H7 (cell line): ENCODE data around the gene DUSP16. TPM values are rescaled to one million over a fixed set of nuclear protein-coding genes. Genes with fewer than 3 reads are reported as not detected.

Experiments
- DNase-seq: peaks from one replicate; pipeline ENCODE4 v3.0.0; 2012
- H3K27me3 ChIP-seq: 2 replicates; pipeline ENCODE4 v1.6.0; 2011; ENCODE audit warnings: mild to moderate bottlenecking, low read length; ENCODE audit not compliant: control insufficient read depth, insufficient read depth
- H3K36me3 ChIP-seq: replicated peaks from 2 replicates; pipeline ENCODE4 v1.5.1; 2011; ENCODE audit warnings: low read length; ENCODE audit not compliant: control insufficient read depth, insufficient read depth
- H3K4me3 ChIP-seq: 2 replicates; pipeline ENCODE4 v1.5.1; 2011; ENCODE audit warnings: low read depth, mild to moderate bottlenecking, control low read depth, low read length, moderate library complexity; ENCODE audit not compliant: insufficient read depth
- total RNA-seq: library from RNA; depleted of rRNA; stranded (reverse); fragments of >200 nt; shearing (Covaris generic); gene quantifications from 2 replicates; pipeline ENCODE4 v1.2.3, GENCODE V29; 2014

The DUSP16 gene
- total RNA-seq, 1 experiment from 2014 or later: 13.6 TPM

DNA sequence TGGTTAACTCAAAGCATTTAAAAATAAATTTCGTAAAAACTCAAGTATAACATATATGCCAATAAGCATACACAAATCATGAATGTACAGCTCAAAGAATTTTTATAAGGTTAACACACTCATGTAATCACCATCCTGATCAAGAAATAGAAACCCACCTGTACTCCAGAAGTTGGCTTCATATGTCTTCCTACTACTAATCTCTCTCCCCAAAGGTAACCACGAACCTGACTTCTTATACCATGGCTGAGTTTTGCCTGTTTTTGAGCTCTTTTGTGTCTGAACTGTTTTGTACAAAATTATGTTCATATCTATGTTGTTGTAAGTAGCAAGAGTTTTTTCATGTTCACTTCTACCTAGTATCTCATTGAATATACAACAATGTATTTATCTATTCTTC is 18.7 kb downstream of the DUSP16 start:
- no peak for DNase-seq
- Histone ChIP-seq H3K36me3 (no peaks in the 10 kb centered on the region), H3K27me3 (no peaks in the 10 kb centered on the region), H3K4me3 (no peak overlapping the region)

DNA sequence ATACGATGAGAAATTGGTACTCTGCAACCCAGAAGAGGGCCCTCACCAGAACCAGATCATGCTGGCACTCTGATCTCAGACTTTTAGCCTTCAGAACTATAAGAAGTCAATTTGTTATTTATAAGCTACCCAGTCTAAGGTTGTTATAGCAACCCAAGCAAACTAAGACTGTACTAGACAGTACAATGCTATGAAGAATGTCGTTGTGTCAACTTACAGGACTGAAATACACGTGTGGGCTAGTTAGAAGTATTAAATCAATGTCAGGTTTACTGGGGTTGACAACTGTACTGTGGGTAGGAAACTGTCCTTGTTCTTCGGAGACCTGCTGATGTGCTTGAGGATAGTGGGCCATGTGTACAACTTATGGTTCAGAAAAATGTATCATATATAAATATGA is 19.7 kb downstream of the DUSP16 start:
- Histone ChIP-seq H3K4me3 (no peak overlapping the region), H3K36me3 (no peaks in the 10 kb centered on the region), H3K27me3 (no peaks in the 10 kb centered on the region)
- DNase-seq: no peak

DNA sequence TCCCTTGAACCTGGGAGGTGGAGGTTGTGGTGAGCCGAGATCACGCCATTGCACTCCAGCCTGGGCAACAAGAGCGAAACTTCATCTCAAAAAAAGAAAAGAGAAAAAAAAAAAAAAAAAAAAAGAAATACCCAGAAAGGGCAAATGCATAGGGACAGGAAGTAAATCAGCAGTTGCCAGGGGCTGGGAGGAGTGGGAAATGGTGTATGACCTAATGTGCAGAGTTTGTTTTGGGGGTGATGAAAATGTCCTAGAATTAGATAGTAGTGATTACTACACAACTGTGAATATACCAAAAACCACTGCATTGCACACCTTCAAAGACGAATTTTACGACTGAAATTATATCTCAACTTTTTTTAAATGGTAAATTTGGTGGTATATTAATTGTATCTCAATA is 20.4 kb downstream of the DUSP16 start:
- Histone ChIP-seq H3K4me3 (no peak overlapping the region), H3K36me3 (no peaks in the 10 kb centered on the region), H3K27me3 (no peaks in the 10 kb centered on the region)
- DNase-seq: no peak

DNA sequence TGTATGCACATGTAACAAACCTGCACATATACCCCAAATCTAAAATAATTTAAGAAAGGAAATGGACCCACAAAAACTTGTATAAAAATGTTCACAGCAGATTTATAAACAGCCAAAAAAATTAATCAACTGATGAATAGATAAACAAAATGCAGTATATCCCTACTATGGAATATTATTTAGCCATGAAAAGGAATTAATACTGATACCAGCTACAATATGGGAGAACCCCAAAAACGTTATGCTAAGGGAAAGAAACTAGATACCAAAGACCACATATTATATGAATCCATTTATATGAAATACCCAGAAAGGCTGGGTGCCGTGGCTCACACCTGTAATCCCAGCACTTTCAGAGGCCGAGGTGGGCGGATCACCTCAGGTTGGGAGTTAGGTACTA is 20.9 kb downstream of the DUSP16 start:
- no peaks in the 10 kb centered on the region for H3K27me3 ChIP-seq
- no peak overlapping the region for H3K4me3 ChIP-seq
- no peak for DNase-seq
- no peaks in the 10 kb centered on the region for H3K36me3 ChIP-seq

DNA sequence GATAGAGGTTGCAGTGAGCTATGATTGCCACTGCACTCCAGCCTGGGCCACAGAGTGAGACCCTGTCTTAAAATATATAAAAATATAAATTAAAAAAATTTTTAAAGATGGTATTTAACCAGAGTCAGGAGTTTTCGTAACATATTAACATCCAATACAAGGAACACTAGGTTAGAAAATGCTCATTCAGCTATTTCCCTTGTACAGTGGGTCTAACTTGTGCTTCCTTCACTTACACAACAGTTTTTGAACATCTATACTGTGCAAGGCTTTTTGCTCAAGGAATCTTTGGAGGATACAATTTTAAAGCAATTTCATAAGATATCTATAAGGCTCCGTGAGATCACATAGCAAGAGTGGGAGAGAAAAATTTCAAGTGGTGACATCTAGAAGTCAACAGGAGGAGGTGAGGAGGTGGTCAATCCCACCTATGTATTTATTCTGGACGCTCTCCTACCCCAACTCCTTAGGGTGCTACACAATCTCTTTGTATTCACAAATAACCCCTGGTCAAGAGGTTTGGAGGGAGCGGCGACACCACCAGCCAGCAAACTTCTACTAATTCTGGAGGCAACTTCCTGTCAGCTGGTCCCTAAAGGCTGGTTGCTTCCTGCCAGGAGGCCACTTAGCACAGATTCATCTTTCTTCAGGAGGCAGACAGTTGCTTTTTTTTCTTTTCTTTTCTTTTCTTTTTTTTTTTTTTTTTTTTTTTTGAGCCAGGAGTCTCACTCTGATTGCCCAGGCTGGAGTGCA is 22.2 kb downstream of the DUSP16 start:
- Histone ChIP-seq H3K4me3 (no peak overlapping the region), H3K36me3 (no peaks in the 10 kb centered on the region), H3K27me3 (no peaks in the 10 kb centered on the region)
- no peak for DNase-seq

DNA sequence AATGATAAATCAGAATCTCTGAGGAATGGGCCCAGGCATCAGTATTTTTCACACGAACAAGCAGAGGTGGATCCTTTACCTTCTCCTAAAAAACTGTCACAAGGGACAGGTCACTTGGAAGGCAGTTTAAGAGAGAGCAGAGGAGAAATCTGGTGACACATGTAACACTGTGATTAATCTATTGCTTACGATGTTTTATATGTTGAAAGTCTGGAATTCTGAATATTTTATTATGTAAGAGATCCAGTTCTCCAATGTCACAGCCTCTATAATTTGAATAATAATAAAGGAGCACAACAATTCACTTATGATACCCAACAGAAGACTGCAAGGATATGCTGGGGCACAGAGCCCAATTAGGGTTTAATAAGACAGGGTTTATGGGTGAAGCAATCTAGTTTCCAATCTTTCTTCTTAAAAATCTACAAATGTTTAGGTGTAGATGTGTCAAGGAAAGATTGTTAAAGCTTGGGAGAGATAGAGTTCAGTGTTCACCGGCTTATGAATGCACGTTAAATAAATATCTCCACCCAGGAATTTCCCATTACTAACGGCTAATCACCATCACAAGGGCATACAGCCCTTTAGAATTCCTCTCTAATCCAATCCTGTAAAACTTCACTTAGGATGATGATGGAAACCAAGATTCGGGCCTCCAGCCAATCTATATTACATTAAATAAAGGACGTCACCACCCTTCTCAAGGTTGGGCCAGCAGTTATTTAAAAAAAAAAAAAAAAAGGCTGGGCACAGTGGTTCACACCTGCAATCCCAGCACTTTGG is 23.4 kb downstream of the DUSP16 start:
- Histone ChIP-seq H3K36me3 (no peaks in the 10 kb centered on the region), H3K4me3 (no peak overlapping the region), H3K27me3 (no peaks in the 10 kb centered on the region)
- DNase-seq: no peak

DNA sequence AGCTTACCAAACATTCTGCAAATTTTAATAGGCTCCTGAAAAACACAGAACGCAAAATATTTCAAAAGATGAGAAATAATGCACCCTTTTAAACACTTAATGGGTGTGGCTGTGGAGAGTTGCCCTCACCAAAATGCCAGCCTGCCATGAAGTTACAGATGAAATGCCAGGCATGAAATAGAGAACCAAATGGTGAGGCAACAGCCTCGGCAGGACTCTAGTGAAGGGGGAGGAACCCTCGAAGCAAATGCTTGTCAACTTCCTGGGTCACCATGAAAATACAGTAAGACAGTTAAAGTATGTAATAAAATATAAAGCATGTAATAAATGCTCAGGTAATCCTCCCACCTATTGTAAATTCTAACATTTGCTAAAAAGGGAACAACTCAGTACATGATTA is 24.1 kb downstream of the DUSP16 start:
- H3K4me3 ChIP-seq: no peak overlapping the region
- H3K36me3 ChIP-seq: no peaks in the 10 kb centered on the region; the same call in 1 of the 2 replicates
- no peak for DNase-seq
- no peaks in the 10 kb centered on the region for H3K27me3 ChIP-seq

DNA sequence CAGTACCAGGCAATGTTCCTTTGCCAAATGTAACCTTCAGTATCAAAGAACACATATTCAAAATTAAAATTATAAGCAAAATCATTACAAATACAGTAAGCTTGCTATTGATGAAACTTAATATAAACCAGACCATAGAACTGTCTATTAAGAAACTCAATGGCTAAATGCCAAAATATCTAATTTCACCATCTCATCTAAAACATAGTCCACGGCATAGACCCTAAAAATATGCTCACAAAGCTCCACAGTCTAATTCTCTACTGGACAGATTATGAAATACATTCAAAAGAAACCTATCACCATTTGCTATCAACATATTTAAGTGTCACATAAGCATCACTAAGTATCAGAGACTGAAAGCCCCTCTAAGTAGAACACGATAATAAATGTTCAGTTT is 25.2 kb downstream of the DUSP16 start:
- Histone ChIP-seq H3K27me3 (no peaks in the 10 kb centered on the region), H3K36me3 (no peaks in the 10 kb centered on the region; the same call in 1 of the 2 replicates), H3K4me3 (no peak overlapping the region)
- DNase-seq: no peak

DNA sequence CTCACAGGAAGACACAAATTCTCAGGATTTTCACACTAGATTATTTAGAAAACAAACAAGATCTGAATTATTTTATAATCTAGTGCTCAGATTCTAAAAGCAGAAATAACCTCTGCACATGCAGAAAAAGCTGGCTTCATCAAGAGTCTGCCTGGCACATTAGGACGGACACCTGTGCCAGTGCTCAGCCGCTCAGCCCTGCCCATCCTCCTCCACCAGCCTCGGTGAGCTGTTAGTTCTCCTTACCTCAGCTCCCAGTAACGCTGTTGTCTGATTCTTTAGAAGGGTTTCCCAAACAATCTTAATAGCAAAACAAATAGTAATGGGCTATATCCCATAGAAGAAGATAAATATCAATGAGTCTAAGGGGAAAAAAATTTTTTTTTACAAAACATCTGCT is 27.7 kb downstream of the DUSP16 start:
- H3K4me3 ChIP-seq: no peak overlapping the region
- H3K27me3 ChIP-seq: no peaks in the 10 kb centered on the region
- DNase-seq: no peak

DNA sequence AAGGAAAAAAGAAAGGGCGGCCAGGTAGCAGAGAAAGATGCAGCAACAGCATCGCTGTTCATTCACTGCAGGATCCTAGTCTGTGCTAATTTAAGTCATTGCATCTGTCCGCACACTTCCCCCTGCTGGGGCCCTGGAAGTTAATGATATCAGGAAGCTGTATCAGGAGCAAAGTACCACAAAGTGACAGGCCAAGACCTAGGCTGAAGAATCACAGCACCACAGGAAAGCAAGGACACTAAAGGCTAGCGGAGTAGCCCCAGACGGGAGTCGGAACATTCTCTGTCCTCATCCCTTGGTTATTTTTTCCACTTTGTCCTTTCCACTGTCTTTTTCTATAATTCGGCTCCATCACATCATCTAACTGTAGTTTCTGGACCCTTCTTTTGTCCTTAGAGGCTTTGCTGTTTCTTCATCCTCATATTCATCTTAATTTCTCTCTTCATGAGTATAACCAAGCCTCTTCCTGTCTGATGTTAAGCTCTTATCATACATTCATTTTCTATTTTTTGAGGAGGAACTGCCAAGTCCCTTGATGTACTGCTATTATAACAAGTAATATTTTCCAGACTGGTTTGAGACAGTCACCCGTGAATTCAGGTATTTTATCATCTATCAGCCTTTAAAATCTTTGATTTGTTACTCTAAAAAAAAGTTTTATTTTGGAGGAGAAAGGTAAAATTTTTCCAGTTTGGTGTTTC is 28.3 kb downstream of the DUSP16 start:
- Histone ChIP-seq H3K27me3 (no peaks in the 10 kb centered on the region), H3K4me3 (no peak overlapping the region), H3K36me3 (no peaks in the 10 kb centered on the region; the same call in 1 of the 2 replicates)
- no peak for DNase-seq

More for the DNA sequence above, 27.7 kb downstream of the DUSP16 start:
- H3K36me3 ChIP-seq: no peaks in the 10 kb centered on the region; the same call in 1 of the 2 replicates

DNA sequence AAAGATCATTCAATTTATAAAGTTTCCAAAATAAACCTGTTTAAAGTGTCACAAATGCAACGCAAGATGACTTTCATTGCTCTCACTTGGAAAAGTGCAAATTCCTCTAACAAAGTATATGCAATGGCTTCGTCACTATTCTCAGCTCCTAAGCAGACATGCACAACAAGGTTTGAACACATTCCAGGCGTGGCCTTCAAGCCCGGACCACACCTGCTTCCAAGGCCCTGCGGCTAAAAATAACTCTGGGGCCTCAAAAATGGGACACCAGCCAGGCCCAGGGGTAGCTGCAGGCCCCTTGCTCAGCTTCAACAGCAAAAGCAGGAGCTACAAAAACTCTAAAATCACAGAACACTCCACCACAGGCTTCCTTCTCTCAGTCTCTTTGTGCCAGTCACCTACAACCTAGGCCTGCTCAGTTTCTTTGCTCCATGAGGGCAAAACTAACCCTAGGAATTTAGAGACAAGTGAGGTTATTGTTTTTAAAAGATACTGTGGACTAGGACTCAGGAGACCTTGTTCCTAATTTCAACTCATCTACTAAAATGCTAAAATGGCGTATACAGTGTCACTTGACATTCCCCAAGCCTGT is 29.3 kb downstream of the DUSP16 start:
- DNase-seq: no peak
- H3K4me3 ChIP-seq: no peak overlapping the region
- no peaks in the 10 kb centered on the region; the same call in 1 of the 2 replicates for H3K36me3 ChIP-seq
- no peaks in the 10 kb centered on the region for H3K27me3 ChIP-seq

DNA sequence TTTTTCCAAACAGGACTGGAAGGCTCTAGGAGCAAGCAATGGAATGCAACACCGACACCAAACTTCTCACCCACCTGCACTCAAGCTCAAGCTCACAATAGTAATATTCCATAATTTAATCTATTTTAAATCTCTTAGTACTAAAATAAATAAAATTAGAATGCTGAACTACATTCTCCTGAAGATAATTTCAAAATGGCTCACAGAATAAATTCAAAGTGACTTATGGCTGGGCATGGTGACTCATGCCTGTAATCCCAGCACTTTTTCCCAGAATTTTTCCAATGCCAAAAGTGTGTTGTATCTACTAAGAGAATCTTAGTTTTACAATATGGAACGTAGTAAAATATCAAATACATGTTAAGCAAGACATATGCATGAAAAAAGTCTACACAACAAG is 31.5 kb downstream of the DUSP16 start:
- no peak for DNase-seq
- no peaks in the 10 kb centered on the region; the same call in 1 of the 2 replicates for H3K36me3 ChIP-seq
- no peak overlapping the region for H3K4me3 ChIP-seq
- no peaks in the 10 kb centered on the region for H3K27me3 ChIP-seq

DNA sequence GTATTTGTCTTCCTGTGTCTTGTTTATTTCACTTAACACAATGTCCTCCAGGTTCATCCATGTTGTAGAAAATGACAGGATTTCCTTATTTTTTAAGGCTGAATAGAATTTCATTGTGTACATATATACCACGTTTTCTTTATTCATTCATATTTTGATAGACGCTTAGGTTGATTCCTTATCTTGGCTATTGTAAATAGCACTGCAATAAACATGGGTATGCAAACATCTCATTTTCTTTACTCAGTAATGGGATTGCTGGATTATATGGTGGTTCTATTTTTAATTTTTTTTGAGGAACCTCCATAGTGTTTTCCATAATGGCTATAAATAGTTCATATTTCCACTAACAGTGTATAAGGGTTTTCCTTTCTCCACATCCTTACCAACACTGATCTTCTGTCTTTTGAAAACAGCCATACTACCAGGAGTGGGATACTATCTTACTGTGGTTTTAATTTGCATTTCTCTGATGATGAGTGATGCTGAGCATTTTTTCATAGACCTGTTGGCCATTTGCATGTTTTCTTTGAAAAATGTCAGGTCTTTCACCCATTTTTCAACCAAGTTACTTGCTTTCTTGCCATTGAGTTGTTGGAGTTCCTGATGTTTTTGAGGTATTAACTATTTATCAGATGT is 32.8 kb downstream of the DUSP16 start:
- DNase-seq: no peak
- Histone ChIP-seq H3K36me3 (no peaks in the 10 kb centered on the region; the same call in 1 of the 2 replicates), H3K27me3 (no peaks in the 10 kb centered on the region), H3K4me3 (no peak overlapping the region)
